Large intestine (tissue), 3 donors: Measurements from ENCODE around the gene RNF141. TPM values are rescaled to one million over a fixed set of nuclear protein-coding genes. Genes with fewer than 3 reads are reported as not detected.

Experiments
- DNase-seq, 2 donors: peaks; one replicate each; pipeline versions ENCODE4 v3.0.0 to v3.0.0-alpha.2; 2013
- H3K27ac ChIP-seq: one replicate; pipeline ENCODE4 v1.5.1; 2013; ENCODE audit warnings: low read length
- H3K27me3 ChIP-seq: 2 replicates; pipeline ENCODE4 v1.6.1; 2013; ENCODE audit warnings: low read length; ENCODE audit not compliant: control insufficient read depth, insufficient read depth
- H3K36me3 ChIP-seq: 2 replicates; pipeline ENCODE4 v1.6.1; 2013; ENCODE audit warnings: low read length; ENCODE audit not compliant: control insufficient read depth, insufficient read depth
- H3K4me1 ChIP-seq: one replicate; pipeline ENCODE4 v1.6.1; 2013; ENCODE audit warnings: low read length; ENCODE audit not compliant: control insufficient read depth, insufficient read depth
- H3K4me3 ChIP-seq: one replicate; pipeline ENCODE4 v1.5.1; 2013; ENCODE audit warnings: low read length
- H3K9me3 ChIP-seq: one replicate; pipeline ENCODE4 v1.6.1; 2013; ENCODE audit warnings: mild to moderate bottlenecking, low read depth, low read length, moderate library complexity; ENCODE audit not compliant: control insufficient read depth
- WGBS: methylation state at CpG from one replicate; pipeline ENCODE4 v1.1.5; 2013; ENCODE audit warnings: low lambda C conversion rate; ENCODE audit not compliant: insufficient coverage; 5-methylcytosine and 5-hydroxymethylcytosine counted together
- polyA plus RNA-seq: library from polyadenylated mRNA; unstranded; fragments of 120-200 nt; gene quantifications from one replicate; pipeline ENCODE4 v1.2.1, GENCODE V29; 2013

Gene RNF141
- polyA plus RNA-seq, 1 donor, result 31.5 TPM

DNA sequence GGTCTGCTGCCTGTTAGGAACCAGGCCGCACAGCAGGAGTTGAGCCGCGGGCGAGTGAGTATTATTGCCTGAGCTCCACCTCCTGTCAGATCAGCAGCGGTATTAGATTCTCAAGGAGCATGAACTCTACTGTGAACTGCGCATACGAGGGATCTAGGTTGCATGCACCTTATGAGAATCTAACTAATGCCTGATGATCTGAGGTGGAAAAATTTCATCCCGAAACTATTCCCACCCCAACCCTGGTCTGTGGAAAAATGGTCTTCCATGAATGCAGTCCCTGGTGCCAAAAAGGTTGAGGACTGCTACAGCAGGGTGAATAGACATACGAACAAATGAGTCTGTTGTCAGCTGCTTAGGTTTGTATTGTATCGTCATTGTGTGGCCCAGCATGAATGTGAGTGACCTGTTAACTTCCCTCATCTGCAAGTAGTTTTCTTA is 29.8 kb downstream of the RNF141 start:
- Histone ChIP-seq H3K9me3 (no peaks in the 10 kb centered on the region), H3K4me3 (no peak overlapping the region)

DNA sequence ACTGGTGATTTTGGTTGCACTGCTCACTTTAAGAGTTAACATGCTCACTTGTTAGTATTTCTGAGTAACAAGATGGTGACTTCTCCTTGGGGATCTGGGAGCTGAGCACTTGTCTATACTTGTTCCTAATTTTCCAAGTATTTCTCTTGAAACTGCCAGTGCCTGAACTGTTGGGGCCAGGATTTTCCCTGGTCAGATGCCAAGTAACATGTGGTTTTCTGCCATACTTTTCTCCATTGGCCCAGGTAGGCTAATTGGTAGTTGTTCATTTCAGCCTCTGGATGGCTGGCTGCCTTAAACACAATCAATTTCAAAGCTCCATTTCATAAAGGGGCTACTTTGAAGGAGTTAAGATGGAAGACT is 35.0 kb downstream of the RNF141 start:
- H3K36me3 ChIP-seq, result peaks cover 4% of the 10 kb centered on the region
- H3K27me3 ChIP-seq, result no peaks in the 10 kb centered on the region
- no peaks in the 10 kb centered on the region for H3K4me1 ChIP-seq
- no peak overlapping the region for H3K4me3 ChIP-seq
- no peak overlapping the region for H3K27ac ChIP-seq
- no peak for DNase-seq
- no peaks in the 10 kb centered on the region for H3K9me3 ChIP-seq

More for the DNA sequence above, 29.8 kb downstream of the RNF141 start:
- Histone ChIP-seq H3K27me3 (no peaks in the 10 kb centered on the region), H3K4me1 (no peaks in the 10 kb centered on the region), H3K27ac (no peak overlapping the region), H3K36me3 (peaks cover 3% of the 10 kb centered on the region)
- WGBS, result no CpG with 5 or more reads among the region's 10 CpGs
- DNase-seq, result no peak

DNA sequence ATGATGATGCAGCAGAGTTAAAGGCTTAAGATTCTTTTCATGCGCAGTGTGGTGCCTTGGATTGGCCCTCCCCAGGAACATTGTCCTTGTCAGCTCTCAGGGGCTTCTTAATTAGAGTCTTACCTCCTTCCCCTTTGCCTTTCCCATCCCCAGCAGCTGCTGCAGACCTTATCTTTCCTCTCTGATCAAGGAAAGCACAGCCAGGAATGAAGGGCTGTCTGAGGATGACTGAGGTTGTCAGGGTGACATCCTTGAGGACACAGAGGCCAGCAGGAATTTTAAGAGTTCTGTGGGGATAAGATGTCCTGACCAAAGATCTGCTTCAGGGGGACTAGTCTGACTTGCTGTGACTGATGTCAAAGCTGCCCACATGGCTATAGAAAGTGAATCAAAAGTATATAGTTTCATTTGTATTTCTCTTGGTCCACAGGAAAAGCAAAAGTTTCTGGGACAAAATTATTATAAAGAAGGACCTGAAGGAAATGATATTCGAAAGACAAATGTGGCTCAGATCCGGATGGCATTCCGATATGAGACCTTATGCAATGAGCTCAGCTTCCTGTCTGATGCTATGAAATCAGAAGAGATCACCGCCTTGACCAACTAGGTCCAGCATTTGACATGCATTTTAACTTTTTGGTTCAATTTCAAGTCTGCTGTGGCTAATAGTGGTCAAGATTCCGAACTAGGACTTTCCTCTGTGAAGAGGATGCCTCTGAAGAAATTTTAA is 35.5 kb downstream of the RNF141 start:
- no peak for DNase-seq
- no peak overlapping the region for H3K4me3 ChIP-seq
- H3K27ac ChIP-seq, result no peak overlapping the region
- peaks cover 5% of the 10 kb centered on the region for H3K36me3 ChIP-seq
- no peaks in the 10 kb centered on the region for H3K4me1 ChIP-seq
- 96% methylated on average over 3 of the region's 6 CpGs for whole genome bisulfite sequencing
- H3K9me3 ChIP-seq, result no peaks in the 10 kb centered on the region
- H3K27me3 ChIP-seq, result no peaks in the 10 kb centered on the region

DNA sequence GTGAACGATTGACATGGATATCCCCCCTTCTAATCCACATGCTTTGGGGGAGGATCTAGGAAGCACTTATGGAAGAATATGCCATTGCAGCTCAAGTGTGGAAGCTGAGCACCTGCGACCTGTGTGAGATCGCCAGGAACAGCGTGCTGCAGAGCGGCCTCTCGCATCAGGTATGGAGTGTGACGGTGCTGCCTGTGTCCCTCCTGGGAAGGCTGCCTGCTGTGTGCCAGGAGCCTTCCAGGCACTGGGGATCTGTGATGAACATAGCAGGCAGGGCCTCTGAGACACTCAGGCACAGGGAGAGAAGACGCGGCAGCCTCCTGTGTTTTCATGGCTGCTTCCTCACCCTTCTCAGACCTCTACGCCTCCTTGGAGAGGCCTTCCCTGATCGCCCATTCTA is 36.5 kb downstream of the RNF141 start:
- WGBS, result 100% methylated on average over 2 of the region's 11 CpGs
- H3K4me3 ChIP-seq, result no peak overlapping the region
- H3K36me3 ChIP-seq, result peaks cover 9% of the 10 kb centered on the region
- H3K27me3 ChIP-seq, result no peaks in the 10 kb centered on the region
- H3K4me1 ChIP-seq, result no peaks in the 10 kb centered on the region
- no peak for DNase-seq
- H3K27ac ChIP-seq, result no peak overlapping the region
- no peaks in the 10 kb centered on the region for H3K9me3 ChIP-seq

DNA sequence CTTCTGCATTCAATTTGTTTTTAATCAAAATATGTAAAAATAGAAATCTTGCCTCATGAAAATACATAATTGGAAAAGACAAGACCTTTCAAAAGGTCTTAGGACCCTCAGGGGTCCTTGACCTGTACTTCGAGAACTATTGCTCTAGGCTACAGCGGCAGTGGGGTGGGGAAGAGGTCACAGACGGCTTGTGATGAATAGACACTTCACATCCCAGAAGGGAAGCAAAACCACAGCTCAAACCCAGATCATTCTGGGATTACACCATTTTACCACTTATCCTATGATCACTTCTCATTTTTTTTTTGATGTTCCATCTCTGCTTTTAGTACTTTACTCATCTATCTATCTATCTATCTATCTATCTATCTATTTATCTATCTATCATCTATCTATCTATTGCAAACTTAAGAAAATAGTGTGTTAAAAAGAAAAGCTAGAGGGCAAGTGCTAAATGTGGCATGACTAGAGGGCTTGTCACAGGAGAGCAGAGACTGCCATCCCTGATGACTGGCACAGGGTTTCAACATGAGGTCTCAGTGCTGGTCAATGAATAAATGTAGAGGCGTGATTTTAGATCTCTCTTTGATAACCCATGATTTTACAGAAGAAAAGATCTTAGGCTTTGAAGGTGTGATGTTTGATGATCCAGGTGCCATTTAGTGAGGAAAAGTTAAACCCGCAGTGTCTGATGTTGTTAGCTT is 37.1 kb downstream of the RNF141 start:
- H3K4me3 ChIP-seq, result no peak overlapping the region
- peaks cover 9% of the 10 kb centered on the region for H3K36me3 ChIP-seq
- no peak overlapping the region for H3K27ac ChIP-seq
- no peak for DNase-seq
- no peaks in the 10 kb centered on the region for H3K9me3 ChIP-seq
- H3K4me1 ChIP-seq, result no peaks in the 10 kb centered on the region
- WGBS, result 100% methylated on average over 1 of the region's 5 CpGs
- no peaks in the 10 kb centered on the region for H3K27me3 ChIP-seq

DNA sequence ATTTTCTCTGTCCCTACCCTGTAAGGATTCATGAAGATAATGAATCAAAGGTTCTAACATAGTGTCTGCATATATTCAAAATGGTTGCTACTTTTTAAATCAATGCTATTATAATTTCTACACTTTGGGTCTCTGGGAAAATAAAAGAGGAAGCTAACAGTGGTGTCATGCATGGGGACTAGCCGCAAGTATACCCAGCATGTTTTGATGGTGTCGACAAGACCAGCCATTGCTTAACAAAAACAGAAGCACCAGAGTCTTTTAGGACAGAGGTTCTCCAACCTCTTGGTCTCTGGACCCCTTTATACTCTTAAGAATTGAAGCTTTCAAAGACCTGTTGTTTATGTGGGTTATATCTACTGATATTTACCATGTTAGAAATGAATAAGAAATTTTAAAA is 37.8 kb downstream of the RNF141 start:
- Histone ChIP-seq H3K4me3 (no peak overlapping the region), H3K36me3 (peaks cover 9% of the 10 kb centered on the region), H3K9me3 (no peaks in the 10 kb centered on the region), H3K27ac (no peak overlapping the region), H3K4me1 (no peaks in the 10 kb centered on the region), H3K27me3 (no peaks in the 10 kb centered on the region)
- DNase-seq, result no peak
- WGBS, result 100% methylated on average over 2 of the region's 2 CpGs

DNA sequence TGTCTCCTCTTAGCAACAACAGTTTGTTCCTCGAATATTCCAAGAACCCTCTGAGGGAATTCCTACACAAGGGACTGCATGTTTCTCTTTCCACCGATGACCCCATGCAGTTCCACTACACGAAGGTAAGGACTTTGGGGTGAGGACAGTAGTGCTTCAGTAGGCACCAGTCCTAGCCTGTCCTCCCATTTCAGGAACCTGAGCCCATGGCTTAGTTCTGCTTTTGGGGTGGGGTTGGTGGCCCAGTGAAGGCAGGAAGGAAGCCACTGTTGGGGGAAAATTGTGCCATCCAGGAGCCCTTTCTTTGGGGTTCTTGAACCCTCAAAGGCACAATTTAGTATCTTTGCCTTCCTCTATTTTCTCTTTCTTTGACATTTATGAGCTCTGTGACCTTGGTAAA is 38.2 kb downstream of the RNF141 start:
- Histone ChIP-seq H3K9me3 (no peaks in the 10 kb centered on the region), H3K36me3 (peaks cover 9% of the 10 kb centered on the region), H3K4me1 (no peaks in the 10 kb centered on the region), H3K4me3 (no peak overlapping the region), H3K27me3 (no peaks in the 10 kb centered on the region), H3K27ac (no peak overlapping the region)
- no peak for DNase-seq
- WGBS, result no CpG with 5 or more reads among the region's 3 CpGs

DNA sequence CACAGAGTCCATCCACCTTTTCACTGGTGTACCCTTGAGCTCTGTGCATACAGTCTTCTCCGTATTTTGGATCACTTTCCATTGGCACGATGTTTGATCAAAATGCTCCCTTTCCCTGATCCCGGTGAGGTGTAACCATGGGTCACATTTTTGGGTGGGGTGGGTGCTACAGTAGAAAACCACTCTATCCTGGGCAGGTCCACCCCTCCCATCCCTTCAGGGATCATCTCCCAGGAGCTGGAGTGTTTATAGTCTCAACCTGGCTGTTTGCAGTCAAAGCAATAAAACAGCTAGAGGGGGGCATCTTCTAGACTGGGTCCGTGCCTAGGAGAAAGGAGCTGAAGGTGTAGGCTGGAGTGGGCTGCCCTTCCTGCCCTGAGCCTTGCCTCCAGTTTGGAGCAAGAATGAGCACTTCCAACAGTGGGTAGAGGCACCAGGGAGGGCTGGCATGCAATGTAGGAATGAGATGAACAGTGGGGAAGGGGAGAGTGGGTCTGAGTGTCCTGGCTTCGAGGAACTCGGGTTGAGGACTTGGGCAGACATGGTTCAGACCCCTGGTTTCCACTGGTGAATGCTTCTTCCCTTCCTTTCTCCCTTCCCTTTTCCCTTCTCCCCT is 38.8 kb downstream of the RNF141 start:
- Histone ChIP-seq H3K4me1 (no peaks in the 10 kb centered on the region), H3K27me3 (no peaks in the 10 kb centered on the region), H3K27ac (no peak overlapping the region), H3K9me3 (no peaks in the 10 kb centered on the region), H3K4me3 (no peak overlapping the region), H3K36me3 (peaks cover 9% of the 10 kb centered on the region)
- WGBS, result no CpG with 5 or more reads among the region's 6 CpGs
- DNase-seq, result no peak

DNA sequence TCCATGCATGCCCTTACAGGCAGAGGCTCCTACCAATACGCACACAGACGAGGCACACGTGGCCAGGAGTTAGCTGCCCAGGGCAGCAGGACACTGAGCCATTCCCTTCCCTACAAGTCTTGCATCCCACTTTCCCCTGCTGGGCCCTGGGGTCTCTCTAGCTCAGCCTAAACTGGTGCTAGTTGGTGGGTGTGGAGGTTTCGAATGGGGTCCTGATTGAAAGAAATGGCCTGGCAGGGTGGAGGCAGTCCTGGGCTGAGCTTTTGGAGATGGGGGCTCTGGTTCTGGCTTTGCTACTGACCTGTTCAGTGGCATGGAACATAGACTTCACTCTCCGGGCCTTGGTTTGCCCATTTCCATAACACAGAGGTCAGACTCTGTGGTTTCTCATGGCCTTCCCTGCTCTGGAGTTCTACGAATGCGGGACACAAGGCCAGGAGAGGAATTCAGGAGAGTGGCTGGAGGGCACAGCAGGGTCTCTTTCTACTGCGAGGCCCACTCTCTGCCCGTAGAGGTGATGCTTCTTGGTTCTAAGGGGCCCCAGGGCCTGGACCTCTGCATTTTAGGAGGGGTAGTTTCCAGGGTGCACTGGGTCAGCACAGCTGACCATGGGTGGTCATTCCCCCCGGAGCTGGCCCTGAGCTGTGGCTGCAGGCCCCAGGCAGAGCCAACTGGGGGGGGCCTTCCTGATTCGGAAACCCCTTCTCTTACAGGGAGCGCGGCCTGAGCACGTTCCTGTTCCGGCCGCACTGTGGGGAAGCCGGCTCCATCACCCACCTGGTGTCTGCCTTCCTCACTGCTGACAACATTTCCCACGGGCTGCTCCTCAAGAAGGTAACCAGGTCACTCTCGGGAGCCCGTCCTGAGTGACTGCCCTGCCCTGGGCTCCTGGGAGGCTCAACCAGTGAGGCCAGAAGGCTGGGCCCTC is 40.0 kb downstream of the RNF141 start:
- no peaks in the 10 kb centered on the region for H3K4me1 ChIP-seq
- DNase-seq, result no peak
- H3K36me3 ChIP-seq, result peaks cover 15% of the 10 kb centered on the region
- no peaks in the 10 kb centered on the region for H3K27me3 ChIP-seq
- no CpG with 5 or more reads among the region's 20 CpGs for WGBS
- no peaks in the 10 kb centered on the region for H3K9me3 ChIP-seq
- no peak overlapping the region for H3K27ac ChIP-seq
- H3K4me3 ChIP-seq, result no peak overlapping the region
